WERI-Rb-1 (cell line): Measurements from ENCODE around the gene TTC1.

ENCODE experiments used
- DNase-seq: peaks from one replicate; pipeline ENCODE4 v3.0.0-alpha.2; 2020
- H3K27ac ChIP-seq: fragments of 250-450 bp; sonication (Bioruptor Pico); 2 replicates; pipeline ENCODE4 v1.5.1; 2020; ENCODE audit warnings: mild to moderate bottlenecking, moderate library complexity
- H3K27me3 ChIP-seq: fragments of 250-450 bp; sonication (Bioruptor Pico); 2 replicates; pipeline ENCODE4 v1.5.1; 2021; ENCODE audit warnings: mild to moderate bottlenecking, low read depth, moderate library complexity; ENCODE audit not compliant: insufficient read depth, severe bottlenecking
- H3K36me3 ChIP-seq: fragments of 250-450 bp; sonication (Bioruptor Pico); 2 replicates; pipeline ENCODE4 v1.5.1; 2020; ENCODE audit warnings: mild to moderate bottlenecking, moderate library complexity
- H3K4me3 ChIP-seq: 2 replicates; pipeline ENCODE4 v1.5.1; 2011; ENCODE audit warnings: low read depth, mild to moderate bottlenecking, control low read depth, low read length
- H3K9me3 ChIP-seq: fragments of 250-450 bp; sonication (Bioruptor Pico); 2 replicates; pipeline ENCODE4 v1.5.1; 2021; ENCODE audit warnings: mild to moderate bottlenecking, moderate library complexity; ENCODE audit not compliant: severe bottlenecking
- TF ChIP-seq, protein P1 (sequence below): IDR thresholded peaks from 2 replicates; pipeline ENCODE4 v1.5.1; 2011; ENCODE audit warnings: low read depth, mild to moderate bottlenecking, control low read depth, inconsistent platforms, low read length

TTC1 gene

DNA sequence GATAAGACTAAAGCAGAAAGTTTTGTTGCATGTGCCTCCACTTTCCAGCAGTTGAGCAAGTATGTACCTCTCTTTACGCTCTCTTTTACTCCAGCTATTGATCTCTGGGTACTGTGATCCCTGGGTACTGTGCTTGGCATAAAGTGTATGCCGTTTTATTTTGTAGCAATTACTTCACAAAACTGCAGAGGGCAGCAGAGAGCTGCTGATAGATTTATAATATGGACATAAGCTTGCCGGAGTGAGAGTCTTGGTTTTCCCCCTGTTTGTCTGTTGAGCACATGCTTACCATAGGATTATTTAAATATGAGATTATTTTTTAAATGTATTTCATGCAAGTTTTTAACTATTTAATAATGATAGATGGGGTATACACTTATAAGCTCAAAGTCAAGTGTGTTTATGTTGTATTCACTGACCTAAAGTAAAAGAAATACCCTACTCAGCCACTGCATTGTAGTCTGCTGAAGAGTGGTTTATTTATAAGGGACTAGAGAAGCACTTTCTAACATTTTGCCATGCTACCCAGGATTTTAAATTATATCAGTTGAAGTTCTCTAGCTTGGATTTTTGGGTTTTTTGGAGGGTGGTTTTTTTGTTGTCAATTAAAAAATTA, 13.0 kb downstream of the TTC1 start:
- no peaks in the 10 kb centered on the region for H3K27me3 ChIP-seq
- TF ChIP-seq, protein P1, sequence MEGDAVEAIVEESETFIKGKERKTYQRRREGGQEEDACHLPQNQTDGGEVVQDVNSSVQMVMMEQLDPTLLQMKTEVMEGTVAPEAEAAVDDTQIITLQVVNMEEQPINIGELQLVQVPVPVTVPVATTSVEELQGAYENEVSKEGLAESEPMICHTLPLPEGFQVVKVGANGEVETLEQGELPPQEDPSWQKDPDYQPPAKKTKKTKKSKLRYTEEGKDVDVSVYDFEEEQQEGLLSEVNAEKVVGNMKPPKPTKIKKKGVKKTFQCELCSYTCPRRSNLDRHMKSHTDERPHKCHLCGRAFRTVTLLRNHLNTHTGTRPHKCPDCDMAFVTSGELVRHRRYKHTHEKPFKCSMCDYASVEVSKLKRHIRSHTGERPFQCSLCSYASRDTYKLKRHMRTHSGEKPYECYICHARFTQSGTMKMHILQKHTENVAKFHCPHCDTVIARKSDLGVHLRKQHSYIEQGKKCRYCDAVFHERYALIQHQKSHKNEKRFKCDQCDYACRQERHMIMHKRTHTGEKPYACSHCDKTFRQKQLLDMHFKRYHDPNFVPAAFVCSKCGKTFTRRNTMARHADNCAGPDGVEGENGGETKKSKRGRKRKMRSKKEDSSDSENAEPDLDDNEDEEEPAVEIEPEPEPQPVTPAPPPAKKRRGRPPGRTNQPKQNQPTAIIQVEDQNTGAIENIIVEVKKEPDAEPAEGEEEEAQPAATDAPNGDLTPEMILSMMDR, result peak; percentile 48; the same call in 1 of the 2 replicates
- no peak overlapping the region for H3K4me3 ChIP-seq
- H3K27ac ChIP-seq, result no peak overlapping the region
- no peaks in the 10 kb centered on the region; the same call in none of the 2 replicates for H3K36me3 ChIP-seq
- DNase-seq, result peak; percentile 50
- no peaks in the 10 kb centered on the region for H3K9me3 ChIP-seq

DNA sequence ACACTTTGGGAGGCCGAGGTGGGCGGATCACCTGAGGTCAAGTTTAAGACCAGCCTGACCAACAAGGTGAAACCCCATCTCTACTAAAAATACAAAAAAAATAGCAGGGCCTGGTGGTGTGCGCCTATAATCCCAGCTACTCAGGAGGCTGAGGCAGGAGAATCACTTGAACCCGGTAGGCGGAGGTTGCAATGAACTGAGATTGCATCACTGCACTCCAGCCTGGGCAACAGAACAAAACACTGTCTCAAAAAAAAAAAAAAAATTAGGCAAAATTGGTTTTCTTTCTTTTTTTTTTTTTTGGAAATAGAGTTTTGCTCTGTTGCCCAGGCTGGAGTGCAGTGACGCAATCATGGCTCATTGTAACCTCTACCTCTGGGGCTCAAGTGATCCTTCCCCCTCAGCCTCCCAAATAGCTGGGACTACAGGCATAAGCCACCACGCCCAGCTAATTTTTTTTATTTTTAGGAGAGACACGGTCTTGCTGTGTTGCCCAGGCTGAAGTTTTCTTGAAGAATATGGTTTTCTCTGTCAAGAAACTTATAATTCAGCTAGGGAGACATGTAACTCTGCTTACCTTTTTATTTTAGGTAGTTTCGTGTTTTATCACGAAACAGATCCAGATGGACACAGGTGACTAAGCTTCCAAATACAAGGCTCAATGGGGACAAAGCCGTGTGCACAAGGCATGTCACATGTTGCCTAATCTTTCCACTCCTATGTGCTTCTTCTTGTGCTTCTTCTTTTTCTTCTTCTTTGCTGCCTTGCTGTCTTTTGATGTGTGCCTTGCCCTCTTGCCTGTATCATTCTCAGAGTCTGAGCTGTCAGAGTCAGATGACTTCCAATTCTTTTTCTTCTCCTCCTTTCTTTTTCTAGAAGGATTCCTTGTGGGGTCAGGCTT, 14.3 kb downstream of the TTC1 start:
- DNase-seq, result no peak
- Histone ChIP-seq H3K27me3 (no peaks in the 10 kb centered on the region), H3K27ac (no peak overlapping the region), H3K4me3 (no peak overlapping the region), H3K36me3 (peaks cover 3% of the 10 kb centered on the region), H3K9me3 (no peaks in the 10 kb centered on the region)
- TF ChIP-seq, protein P1, result no peak

DNA sequence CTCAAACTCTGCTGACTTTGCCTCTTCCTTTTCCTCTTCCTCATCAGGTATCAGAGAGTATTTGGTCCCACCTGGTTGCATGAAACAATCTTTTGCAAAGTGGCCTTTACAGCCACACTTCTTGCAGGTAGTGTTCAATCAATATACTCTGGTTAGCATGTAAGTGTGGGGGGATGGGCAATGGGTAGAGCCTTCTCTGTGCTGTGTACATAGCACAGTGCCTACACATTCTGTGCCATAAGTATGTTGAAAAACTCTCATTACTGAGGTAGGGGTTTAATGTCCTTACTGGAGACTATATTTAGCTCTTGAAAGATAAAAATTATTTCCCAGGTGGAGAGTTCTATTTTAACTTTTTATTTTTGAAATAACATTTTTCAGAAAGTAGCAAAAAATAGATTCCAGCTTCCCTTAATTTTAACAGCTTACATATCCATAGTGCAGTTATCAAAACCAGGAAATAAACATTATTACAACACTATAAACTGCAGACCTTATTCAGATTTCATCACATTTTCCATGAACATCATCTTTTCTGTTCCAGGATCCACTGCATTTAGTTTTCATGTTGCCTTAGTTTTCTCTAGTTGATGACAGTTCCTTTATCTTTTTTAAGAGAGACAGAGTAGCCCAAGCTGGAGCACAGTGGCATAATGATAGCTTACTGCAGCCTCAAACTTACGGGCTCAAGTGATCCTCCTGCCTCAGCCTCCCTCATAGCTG, 15.1 kb downstream of the TTC1 start:
- Histone ChIP-seq H3K4me3 (no peak overlapping the region), H3K9me3 (no peaks in the 10 kb centered on the region), H3K36me3 (peaks cover 10% of the 10 kb centered on the region), H3K27ac (no peak overlapping the region), H3K27me3 (no peaks in the 10 kb centered on the region)
- DNase-seq, result no peak
- TF ChIP-seq, protein P1, result no peak

DNA sequence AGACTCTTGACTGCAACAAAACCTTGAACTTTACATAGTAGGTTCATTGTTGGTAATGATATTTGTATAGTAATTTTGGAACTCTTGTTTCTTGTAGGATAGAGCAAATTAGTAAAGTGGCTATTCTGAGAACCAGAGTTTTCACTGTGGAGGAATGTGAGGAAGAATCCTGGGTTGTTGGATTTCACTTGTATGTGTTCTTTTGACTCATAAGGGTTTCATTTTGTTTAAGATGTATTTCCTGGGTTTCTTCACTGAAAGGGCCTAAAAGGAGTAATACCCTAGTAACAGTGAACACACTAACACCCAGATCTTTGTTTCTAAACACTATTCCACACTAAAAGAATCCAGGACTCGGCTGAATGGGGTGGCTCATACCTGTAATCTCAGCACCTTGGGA, 20.1 kb downstream of the TTC1 start:
- TF ChIP-seq, protein P1, result no peak
- Histone ChIP-seq H3K27ac (no peak overlapping the region), H3K9me3 (no peaks in the 10 kb centered on the region), H3K4me3 (no peak overlapping the region), H3K36me3 (peaks cover 17% of the 10 kb centered on the region), H3K27me3 (no peaks in the 10 kb centered on the region)
- DNase-seq, result no peak

DNA sequence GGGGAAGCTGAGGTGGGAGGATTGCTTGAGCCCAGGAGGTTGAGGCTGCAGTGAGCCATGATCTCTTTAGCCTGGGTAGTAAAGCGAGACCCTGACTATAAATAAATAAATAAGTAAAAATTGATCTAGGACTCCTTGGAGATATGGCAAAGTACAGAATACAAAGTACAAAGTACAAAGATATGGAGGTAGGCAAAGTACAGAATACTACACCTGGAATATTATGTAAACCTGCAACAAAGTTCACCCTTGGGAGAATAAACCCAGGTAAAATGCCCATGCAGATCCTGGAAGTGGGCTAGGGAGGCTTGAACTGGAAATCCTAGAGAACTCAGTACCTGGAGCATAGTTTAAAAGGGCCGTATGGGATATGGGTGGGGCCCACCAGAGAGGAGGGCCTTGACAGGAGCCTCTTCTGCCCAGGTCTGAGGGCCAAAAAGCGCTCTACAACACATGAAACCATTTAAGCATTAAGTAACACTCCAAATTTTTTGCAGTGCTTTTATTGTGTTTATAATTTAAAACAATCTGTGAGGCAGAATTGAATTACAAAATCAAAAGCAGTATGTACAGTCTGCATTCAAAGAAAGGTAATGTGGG, 20.7 kb downstream of the TTC1 start:
- TF ChIP-seq, protein P1, result no peak
- Histone ChIP-seq H3K9me3 (no peaks in the 10 kb centered on the region), H3K27me3 (no peaks in the 10 kb centered on the region), H3K36me3 (peaks cover 17% of the 10 kb centered on the region), H3K27ac (no peak overlapping the region), H3K4me3 (no peak overlapping the region)
- no peak for DNase-seq
